Raji (cell line): ENCODE results near the gene GALNT14.

Experiments used
- POLR2A ChIP-seq: IDR thresholded peaks from 2 replicates; pipeline ENCODE4 v1.6.1; 2011; ENCODE audit warnings: low read depth, low read length, control low read depth; ENCODE audit not compliant: insufficient read depth

Gene GALNT14

DNA sequence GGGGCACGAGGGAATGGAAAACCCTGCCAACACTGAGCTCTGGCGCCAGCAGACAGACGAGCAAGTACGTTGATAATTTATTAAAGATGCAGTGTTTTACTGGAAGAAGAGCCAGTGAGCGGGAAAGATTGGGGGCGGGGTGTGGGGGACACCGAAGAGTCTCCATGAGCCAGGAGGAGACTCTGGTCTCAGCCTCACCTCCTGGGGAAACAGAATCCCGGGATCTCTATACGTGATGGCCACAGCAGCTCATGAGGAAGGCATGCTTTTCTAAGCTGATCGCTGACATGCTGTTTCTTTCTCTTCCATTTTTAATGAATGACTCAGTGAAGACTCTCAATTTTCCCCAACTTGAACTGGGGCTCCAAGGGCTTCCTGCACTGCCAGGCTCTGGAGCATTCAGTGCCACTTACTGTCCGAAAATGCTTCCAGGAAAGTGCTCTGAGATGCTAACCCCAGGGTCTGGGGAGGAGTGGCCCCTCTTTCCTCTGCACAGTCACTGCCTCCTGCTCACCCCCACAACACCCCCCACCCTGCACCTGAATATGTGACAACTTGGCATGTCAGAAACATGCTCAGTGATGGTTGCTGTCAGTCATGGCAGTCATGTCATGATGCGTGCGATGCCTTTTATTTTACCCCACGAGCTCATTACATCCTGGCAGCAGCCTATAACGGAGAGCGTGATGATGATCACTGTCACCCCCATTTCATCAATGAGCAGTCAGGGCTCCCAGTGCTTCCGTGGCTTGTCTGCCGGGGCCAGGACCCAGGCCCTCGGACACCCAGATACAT lies 166.8 kb downstream of the GALNT14 start:
- TF ChIP-seq POLR2A = no peak

DNA sequence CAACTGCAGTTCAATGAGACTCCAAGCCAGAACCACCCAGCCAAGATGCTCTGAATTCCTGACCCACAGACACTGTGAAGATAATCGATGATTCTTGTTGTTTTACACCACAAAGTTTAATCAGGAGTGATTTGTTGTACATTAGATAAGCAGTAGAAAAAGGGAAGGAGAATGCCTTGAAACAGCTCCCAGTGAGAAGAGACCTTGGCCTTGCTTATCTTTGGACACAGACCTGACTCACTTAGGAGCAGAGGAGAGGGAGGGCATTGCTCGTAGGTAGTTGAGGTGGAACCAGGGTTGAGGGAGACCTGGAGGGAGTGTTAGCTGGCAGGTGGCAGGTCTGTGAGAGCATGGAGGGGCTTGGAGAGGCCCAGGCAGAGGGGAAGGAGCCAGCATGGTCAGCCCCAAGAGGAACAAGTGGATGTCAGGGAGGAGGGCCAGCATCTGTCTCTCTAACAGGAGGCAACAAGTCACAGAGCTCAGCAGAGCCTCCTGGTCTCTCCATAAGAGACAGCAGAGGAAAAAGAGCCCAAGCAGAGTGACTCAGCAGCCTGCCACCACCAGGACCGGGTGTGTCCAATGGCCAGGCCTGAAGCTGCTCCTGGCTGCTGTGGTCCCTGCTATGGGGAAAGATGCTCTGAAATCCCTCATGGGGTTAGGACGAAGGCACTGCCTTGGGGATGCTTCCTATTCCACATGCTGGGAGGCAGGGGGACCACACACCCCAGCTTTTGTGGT lies 169.4 kb downstream of the GALNT14 start:
- no peak for TF ChIP-seq POLR2A

DNA sequence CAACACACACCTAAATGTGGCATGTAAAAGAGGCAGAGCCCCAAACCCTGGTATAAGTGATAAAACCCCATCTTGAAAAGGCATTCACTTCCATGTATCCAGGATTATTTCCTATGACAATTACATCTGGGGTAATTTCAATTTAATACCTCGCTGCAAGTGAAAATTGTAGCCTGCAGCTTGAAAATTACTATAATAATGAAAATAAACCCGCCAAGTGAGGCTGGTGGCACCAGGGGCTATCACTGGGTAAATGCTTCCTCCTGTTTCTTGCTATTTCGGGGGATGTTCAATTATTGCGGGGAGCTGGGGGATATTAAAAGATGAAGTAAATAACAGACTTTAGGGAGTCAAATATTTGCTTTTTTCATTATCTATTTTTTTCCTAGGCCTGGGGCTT lies 171.5 kb downstream of the GALNT14 start:
- TF ChIP-seq POLR2A = no peak

DNA sequence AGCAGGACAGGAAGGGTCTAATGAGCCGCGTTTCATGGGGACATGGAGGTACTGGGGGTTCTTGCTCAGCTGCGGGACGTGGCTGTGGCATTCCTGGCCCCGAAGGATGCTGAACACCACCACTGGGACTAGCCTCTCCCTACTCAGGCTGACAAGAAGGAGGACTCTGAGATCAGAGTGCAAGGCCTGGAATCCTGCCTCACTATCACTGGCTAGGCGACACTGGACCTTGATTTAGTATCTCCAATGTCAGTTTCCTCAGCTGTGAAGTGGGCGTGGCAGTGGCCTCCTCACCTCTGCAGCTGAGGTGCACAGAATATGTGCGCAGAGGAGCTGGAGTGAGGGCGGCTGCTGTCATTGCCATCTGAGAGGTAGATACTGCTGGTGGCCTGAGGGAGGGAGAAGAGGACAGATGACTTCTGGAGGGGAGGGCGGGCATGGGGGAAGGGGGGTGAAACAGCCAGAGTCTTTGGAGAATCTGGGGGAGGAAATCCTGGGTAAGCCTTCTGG lies 173.2 kb downstream of the GALNT14 start:
- TF ChIP-seq POLR2A = no peak

DNA sequence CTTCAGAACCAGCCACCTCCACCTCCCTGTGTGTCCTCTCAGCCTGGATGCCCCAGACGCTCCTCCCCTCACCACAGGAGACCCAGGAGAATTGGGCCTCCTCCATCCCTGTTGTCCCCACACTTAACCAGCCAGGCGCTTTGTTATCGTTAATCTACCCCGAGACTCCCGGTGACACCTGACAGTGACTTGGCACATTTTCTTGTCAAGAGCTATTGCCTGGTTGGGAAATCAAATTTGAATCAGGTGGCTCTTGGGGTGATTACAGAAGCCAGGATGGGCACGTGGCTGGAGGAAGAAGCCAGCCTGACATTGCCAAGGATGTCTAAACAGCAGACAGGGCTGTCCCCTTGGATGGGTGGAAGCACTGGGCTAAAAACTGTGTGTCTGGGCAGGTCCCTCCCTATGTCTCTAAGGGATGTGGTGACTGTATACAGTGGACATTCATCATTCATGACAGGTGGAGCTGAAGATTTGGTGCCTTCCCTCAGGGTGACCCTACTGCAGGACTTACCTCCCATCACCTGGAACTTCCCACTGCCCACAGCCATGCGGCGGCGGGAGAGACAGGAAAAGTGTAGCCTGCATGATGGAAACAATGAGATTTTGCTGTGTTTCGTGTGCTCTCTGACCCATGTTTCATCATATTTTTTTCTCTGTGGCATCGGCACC lies 173.8 kb downstream of the GALNT14 start:
- no peak for TF ChIP-seq POLR2A

DNA sequence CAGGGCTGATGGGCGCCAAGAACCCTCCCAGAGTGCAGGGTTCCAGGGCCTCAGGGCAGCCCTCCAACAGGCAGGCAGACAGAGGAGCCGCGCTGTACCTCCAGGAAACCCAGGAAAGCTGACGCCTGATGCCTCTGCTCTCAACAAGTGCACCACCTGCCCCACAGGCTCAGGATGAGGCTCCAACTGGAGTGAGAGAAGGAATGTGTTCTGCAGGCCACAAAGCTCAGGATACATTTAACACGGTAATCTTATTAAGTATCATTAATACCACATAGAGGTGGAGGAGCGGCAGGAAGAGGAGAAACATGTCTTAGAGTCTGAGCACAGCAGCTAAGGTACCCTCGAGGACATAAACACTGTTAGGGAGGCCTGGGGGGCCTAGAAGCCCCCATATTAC lies 175.1 kb downstream of the GALNT14 start:
- no peak for TF ChIP-seq POLR2A

DNA sequence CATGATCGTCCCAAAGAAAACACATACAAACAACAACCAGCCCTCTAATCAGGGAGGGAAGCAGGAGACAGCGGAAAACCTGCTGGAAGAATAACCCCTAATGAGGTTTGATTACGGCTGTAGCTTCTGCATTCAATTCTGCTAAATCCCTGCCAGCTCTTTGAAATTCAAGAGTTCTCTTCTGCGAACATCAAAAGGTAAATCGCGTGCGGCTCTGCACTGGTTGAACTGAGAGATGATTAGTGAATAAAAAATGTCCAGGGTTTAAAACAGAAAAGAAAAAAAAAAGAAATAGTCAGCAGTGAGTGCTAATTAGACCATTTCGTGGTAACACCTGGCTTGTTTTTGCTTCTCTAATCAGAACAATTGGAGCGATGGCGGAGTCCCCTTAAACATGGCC lies 178.0 kb downstream of the GALNT14 start:
- no peak for TF ChIP-seq POLR2A

DNA sequence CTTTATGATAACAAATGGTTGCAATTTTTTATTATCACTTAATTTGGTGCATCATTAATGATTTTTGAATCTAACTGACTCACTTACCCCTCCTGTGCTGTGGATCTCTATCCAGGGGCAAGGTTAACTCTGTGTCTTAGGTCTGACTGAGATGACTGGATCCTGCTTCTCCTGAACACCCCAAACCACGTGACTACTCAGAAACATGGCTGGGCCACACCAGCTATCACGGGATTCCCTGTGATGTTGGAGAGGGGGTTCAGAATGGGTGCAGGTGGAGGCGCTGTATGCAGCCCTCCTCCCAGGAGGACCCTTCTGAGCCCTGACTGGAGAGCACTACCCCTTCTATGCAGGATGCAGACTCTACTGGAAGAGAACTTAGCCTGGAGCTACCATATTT lies 178.6 kb downstream of the GALNT14 start:
- TF ChIP-seq POLR2A = no peak

DNA sequence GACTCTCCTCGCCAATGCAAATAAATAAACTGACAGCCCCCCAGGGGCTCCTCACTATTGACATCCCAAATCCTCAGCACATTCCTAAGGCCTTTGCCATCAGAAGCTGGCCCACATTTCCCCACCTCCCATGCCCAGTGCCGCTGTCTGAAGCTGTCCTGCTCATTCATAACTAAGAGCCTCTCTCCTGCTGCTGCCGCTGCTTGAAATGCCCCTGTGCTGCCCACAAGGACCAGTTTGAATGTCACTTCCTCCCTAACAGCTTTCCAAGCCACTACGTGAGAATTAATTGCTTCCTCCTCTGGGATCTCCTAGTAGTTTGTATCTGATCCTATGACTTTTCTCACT lies 179.3 kb downstream of the GALNT14 start:
- no peak for TF ChIP-seq POLR2A

DNA sequence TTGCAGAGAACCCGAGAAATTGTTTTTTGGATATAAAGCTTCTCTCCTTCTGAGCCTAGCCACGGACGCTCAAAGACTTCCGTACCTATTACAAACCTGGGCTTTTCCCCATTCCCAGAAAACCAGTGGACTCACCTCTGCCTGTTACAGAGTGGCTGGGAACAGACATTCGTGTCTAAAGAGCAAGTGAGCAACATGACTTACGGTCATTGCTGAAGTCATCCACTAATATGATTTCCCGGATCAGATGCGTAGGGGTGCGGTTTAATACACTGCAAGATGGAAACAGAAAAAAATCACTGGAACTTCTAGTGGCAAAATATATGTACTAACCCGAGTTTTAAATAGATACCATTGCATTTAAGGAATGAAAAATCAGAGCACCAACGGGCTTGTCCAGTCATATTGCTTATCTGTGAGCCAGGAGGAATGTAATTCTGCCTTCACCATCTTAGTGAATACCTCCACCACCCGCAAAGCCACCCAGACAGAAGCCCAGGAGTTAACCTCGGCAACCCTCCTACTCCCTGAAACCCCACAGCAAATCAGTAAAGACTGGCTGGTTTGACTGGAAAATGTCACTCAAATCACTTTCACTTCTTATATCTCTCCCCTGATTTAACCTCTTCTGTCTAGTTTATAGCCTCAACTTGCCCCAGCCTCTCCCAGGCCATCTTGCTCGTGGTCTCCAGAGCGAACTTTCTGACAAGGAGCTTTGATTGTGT lies 179.9 kb downstream of the GALNT14 start:
- TF ChIP-seq POLR2A = no peak

DNA sequence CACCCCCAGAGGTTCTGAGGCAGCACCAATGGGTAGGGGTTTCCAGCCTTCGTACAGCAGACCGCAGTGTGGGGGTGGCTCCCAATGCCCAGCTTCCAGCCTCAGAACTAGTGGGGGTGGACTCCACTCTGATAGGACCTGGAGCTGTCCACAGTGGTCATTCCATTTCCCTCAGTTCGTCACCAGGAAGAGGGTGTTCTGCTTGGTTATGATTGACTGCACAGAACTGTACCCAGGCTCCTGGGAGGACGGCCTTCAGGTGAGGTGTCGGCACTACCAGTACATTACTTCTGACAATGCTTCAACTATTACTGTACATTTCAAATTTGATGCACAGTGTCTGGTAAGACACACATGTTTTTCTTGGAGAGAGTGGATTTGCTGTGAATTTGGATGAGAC lies 180.6 kb downstream of the GALNT14 start:
- no peak for TF ChIP-seq POLR2A

DNA sequence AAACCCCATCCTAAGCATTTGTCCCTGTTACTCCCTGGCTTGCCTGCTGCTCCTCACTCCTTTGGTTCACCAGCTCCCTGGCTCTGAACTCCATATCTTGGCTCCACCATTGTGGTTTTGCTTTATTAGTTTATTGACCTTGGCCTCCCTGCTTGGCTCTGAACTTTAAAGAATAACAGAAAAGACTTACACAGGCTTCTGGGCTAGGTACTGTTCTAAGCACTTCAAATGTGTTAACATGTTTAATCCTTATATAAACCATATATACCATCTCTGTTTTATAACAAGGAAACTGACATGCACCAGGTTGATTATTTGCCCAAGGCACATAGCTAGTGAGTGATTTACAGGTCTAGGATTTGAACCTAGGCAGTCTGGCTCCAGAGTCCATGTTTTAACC lies 181.2 kb downstream of the GALNT14 start:
- TF ChIP-seq POLR2A = no peak

DNA sequence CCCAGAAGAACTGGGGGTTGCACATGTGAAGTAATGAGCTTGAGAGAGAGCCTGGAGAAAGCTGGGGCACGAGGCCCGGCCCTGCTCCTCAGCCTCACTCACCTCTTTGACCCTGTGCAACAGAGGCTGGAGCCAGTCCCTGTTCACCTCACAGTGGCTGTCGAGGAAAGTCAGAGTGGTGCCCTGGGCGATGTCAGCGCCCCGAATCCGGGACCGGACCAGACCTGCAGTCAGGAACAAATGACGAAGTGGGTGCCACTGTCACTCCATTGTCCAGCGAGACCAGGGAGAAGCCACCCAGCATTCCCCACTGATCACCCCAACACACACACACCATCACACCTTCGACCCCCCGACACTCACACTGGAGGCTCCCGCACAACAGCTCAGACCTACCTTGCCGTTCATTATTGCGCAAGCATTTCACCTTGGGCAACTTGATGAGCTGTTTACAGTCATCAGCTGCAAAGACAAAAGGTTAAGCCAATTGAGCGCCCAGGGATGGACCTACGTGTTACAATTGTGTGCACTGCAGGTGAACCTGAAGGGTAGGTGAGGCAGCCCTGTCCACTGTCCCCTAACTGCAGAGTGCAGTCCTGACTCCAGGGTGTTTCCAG lies 182.6 kb downstream of the GALNT14 start:
- no peak for TF ChIP-seq POLR2A

DNA sequence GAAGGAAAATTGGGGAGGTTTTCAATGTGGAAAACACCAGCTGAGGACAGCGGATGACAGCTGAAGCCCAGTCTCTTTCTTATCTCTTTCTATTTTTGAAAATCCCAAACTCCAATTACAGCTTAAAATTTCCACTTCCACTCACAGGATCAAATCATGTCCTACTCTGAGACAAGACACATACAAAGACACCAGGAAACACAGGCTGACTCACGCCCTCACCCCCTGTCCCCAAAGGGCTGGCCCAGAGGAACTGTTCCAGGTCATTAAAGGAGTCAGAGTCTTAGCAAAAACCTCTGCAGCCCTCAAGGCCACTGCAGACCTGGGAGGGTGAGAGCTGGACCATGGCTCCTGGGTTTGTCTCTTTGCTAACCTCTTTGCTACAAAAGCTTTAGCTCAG lies 187.9 kb downstream of the GALNT14 start:
- no peak for TF ChIP-seq POLR2A

DNA sequence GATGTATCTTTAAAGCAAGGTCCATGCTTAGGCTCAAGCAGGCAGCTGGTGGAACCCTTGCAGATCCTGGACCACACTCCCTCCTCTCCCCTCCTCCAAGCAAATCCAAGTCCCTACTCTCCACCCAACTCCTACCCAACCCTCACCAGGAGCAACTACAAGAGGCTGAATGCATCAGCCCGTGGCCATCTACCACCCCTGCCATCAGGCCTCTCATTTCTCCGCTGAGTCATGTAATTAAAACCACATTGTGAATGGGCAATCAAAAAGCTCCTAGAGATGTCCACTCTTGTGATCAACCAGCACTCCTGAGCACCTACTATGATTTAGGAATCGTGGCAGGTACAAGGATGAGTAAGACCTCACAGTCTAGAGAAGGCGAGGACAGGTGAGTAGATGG lies 188.8 kb downstream of the GALNT14 start:
- no peak for TF ChIP-seq POLR2A
